Body of pancreas (tissue), 4 donors: ENCODE data around the gene IL1R1.

Experiments
- CTCF ChIP-seq, 7 experiments: fragments of 450-650 bp in 4 of 7; fragments of 200-600 bp in 3 of 7; sonication (generic) in 3 of 7; IDR thresholded peaks; one replicate each; pipeline ENCODE4 v1.5.1; 2016 to 2019; ENCODE audit warnings: antibody characterized with exemption in 7 of 7
- POLR2A ChIP-seq, 3 donors: fragments of 450-650 bp; IDR thresholded peaks; one replicate each; pipeline ENCODE4 v1.6.1; 2016; ENCODE audit warnings: antibody characterized with exemption in 3 of 3, mild to moderate bottlenecking in 2 of 3

DNA sequence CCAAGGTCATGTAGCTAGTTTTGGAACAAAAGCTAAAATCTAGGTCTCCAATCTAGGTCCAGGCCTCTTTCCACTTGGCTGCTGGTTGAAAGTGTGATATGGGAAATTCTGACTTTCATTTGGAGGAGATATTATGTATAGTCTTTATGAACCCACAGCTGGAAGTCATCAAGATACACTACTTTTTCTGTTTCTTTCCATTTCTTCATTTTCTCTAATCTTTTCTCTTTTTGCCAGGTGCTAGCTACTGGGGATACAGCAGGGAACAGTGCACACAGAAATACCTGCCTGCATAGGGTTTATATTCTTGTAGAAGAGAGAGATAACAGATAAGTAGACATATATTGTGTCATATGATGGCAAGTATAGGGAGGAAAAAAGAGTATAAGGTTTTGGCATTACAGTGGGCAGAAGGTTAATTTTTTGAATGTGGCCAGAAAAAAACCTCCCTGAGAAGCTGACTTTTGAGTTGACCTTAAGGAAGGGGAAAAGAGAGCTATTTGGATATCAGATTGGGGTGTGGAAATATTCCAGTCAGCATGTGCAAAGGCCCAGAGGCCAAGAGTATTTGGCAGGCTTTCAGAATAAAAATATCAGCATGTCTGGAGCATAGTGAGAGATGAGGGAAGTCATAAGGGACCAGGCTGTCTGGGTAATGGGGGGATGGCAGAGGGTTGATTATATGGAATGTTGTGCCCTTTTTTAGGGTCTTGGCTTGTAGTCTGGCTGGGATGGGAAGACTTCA, 15.6 kb downstream of the IL1R1 start:
- TF ChIP-seq CTCF (IDR thresholded peaks at IDR 0.05) (no peak), POLR2A (IDR thresholded peaks at IDR 0.05) (no peak)
